Colon (tissue), 2 donors: ENCODE measurements around the gene ATP7A.
A peak's percentile ranks its signal among the peaks of the same experiment; 100 is the strongest.
"Not testable (repeated sequence)": the region's sequence is repeated elsewhere in the genome, so short reads cannot be mapped to it uniquely, and the experiment has no call there.

Source experiments
- FAIRE-seq: peaks from 2 replicates; lab custom pipeline; 2012; peaks lifted over from hg19 to GRCh38; lab: Jason Lieb, UNC
- donor health status: control.
- donor health status: control.

The ATP7A gene

DNA sequence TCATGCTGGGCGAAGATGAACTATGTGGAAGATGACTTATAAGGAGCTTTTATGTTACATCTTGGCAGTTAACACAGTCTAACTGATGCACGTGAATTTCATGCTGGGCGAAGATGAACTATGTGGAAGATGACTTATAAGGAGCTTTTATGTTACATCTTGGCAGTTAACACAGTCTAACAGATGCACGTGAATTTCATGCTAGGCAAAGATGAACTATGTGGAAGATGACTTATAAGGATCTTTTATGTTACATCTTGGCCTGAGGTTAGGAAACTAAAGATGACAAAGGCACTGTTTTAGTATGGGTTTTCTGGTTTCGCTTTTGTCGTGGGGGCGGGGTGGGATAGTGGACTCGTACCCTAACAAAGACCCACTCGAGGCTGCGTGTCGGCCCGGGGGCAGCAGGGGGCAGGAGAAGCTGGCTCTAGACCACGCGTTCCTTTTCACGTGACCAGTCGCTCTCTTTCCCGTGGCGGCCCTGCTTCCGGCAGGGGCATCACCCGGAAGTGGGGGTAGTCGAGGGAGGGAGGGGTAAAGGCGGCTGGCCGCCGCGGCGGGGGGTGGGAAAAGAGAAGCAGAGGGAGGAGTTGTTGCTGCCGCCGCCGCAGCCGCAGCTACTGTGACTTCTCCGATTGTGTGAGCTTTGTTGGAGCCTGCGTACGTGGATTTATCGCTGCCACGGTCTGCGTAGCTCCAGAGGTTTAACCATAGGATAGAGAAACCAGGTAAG, at the start of gene ATP7A:
TSS of gene ATP7A (plus strand) at position 586 of the 733 bp plus-strand sequence. CDS start 60,949 bp downstream, outside the sequence.
- no peak for FAIRE-seq

DNA sequence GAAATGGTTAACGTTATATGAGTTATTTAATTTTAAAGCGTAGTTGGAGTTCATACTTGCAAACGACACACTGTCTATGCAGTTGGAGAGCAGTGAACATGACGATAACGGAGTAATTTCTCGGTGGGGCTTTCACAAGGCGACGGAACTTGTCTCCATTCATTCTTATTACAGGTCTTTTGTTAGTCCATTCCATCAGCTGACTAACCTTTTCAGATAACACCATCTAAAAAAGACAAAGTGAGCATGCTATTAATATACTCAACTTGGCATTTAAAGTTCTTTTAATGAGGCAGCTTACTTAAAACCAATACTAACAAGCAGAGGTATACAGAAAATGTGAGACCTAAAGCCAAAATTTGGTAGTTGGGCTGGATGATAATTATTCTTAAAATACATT, 35.1 kb upstream of the ATP7A start:
- no peak for FAIRE-seq

DNA sequence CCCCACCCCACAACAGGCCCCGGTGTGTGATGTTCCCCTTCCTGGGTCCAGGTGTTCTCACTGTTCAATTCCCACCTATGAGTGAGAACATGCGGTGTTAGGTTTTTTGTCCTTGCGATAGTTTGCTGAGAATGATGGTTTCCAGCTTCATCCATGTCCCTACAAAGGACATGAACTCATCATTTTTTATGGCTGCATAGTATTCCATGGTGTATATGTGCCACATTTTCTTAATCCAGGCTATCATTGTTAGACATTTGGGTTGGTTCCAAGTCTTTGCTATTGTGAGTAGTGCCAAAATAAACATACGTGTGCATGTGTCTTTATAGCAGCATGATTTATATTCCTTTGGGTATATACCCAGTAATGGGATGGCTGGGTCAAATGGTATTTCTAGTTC, 29.1 kb upstream of the ATP7A start:
- FAIRE-seq, result not testable (repeated sequence)

DNA sequence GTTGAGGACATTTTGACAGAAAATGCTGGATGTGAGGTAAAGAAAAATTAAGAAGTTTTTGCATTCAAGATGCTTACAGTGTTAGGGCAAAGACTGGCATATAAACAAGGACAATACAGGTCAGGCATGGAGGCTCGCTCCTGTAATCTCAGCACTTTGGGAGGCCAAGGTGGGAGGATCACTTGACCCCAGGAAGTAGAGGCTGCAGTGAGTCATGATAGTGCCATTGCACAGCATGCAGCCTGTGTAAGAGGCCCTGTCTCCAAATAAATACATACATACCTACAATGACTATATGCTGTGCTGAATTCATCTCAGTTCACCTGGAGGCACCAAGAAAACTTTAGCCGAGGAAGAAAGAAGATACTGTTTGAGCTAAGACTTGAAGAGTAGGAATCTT, 17.6 kb upstream of the ATP7A start:
- FAIRE-seq, result no peak

DNA sequence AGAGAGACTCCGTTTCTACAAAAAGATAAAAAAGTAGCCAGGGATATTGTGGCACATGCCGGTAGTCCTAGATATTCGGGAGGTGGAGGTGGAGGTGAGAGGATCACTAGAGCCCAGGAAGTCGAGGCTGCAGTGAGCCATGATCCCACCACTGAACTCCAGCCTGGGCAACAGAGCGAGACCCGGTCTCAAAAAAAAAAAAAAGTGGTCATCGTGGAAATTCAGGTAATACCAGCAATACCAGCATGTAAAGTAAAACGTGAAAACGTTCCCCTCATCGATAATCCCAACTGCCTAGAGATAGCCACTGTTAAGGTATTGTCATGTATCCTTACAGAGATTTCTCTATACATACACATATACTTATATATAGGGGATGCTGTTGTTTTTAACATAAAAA, 16.8 kb upstream of the ATP7A start:
- FAIRE-seq, result no peak

DNA sequence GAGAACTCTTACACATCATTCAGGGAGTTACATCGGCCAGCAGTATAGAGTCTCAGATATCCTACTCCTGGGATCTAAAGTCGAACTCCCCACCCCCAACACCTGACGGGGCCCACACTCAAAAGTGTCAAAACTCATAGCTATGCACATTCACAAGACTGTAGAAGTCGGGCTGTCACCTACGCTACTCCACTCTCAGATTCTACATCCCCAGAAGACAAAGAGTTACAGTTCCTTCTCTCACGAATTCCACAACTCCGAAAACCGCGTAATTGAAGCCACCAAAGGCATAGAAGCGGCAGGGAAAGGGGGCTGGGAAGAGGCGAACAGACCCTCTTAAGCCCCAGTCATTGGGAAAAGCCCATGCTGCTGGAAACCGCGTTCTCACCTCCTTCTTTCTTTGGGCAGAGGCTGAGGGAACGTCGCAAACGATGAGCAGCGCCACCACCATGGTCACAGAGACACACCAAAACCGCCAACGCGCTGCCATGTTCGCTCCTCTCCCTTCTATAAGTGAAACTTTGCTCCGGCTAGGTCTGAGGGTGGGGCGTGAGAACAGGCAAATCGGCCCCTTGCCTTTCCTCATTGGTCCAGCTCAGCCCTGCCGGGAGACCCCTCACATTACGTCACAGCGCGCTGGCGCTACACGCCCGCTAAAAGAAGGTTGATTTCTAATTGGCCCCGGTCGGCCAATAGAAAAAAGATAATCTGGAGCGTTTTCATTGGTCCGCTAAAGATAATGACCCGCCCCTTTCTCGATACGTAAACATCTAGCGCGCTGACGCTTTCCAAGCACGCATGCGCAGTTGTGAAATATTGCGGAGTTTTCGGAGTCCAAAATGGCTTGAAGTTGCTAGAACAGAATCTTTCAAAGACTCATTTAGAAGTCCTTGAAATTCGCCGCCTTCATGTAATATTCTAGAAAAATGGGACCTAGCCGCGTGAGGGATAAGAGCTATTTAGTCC, 15.3 kb upstream of the ATP7A start, which contains the start of gene MAGT1:
TSS of gene MAGT1 (minus strand) at position 515 of the 966 bp plus-strand sequence. CDS start at position 490, 25 bp downstream.
- FAIRE-seq, result peak; percentile 90

DNA sequence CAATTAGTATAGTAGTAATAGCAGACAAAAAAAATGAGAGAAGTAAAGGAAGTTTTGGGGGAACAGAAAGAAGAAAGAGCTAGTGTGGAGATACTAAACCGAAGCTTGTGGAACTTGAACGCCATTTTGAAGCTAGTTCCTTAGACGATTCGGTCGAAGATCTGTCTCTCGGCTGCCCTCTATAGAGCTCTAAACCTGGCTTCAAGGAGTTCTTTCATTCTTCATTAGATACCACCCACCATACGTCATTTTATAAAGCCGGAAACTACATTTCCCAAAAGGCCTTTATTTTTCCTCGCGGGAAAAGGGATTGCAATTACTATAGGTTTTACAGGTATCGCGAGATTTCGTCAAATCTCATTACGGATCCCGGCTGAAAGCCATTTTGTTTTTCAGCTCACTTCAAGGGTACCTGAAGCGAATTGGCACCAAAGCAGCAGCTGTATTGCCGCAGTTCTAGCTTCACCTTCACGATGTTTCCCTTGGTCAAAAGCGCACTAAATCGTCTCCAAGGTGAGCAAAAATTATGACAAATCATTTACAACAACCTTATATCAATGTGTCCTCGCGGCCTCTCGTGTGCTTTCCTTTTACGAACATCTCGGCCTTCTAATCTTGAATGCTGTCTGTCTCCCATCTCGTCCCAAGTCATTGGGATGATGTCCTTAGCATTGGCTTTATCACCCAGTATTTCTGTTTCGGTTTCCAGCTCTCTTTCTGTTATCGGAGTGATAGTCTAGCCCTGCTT, 11.2 kb upstream of the ATP7A start, which contains the start of gene COX7B:
TSS of gene COX7B (plus strand) at position 388 of the 748 bp plus-strand sequence. CDS start at position 474, 86 bp downstream.
- FAIRE-seq, result peak; percentile 80

DNA sequence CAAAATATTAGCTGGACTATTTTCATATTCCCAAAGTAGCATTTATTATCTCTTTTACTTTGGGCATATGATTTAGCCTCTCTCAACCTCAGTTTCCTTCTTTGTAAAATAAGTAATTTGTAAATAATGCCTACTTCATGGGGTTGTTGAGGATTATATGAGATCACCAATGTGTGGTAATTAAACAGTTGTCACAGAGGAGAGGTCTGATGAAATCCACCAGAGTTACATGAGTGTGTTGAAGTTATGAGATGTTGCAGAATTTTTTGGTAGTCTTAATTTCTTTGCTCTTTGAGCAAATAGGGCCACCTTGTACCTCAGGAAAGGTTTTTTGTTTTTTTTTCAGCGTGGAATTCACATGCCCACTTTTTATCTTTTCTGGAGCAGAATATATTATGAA, 9.8 kb upstream of the ATP7A start:
- FAIRE-seq, result no peak

DNA sequence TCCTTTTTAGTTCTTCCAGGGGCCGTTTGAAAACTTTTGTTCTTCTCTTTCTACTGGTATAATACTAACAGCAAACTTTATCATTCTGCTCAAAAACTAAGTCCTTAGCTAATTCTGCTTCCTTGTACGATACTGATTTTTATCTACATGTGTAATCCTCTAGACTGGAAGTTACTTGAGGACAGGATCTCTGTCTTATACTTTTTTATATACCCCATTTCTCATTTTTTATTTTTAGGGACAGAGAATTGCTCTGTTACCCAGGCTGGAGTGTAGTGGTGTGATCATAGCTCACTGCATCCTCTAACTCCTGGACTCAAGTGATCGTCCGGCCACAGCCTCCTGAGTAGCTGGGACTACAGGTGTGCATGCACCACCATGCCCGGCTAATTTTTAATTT, 9.0 kb upstream of the ATP7A start:
- FAIRE-seq, result no peak

DNA sequence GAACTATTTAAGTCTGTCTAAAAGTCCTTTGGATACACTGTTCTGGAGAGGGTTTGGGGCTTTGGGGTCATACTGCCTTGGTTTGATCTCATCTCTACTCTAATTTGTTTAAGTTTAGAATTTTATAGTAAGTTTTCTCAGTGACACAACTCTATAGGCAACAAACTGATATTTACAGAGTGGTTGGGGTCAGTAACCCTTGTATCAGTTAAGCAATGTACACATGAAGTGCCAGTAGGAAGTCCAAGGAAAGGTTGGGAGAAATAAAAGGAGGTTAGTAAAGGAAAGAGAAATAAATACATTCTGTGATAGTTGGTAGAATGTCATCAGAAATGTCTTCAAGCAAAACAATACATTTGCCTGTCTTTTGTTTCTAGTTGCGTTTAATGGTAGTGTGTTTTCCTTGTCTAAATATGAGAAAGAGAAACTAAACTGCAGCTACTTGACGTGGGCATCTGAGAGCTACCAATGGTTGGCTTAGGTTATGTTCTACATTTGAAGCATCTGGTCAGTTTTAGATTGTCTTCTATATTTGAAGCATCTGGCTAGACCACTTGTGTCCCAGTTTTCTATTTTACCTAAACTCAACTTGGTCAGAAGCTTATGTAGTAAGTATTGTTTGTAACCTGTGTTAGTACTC, 6.9 kb downstream of the ATP7A start:
- no peak for FAIRE-seq

DNA sequence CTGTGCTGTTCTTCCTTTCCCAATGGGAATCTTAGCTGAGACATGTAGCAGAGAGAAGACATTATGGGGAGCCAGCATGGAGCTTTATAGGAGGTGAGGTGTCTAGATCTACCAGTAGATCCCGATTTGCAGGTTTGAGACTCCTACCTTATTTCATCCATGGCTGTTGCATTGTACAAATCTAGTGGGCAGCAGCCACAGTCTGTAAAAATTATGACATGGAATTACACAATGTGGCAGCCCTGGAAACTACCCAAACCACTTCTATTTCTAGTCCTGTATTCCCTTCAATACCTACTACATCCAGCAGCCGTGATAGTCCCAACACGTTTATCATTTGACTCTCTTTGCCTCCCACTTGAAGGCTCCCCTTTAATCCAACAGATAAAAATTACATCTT, 8.1 kb downstream of the ATP7A start:
- no peak for FAIRE-seq

DNA sequence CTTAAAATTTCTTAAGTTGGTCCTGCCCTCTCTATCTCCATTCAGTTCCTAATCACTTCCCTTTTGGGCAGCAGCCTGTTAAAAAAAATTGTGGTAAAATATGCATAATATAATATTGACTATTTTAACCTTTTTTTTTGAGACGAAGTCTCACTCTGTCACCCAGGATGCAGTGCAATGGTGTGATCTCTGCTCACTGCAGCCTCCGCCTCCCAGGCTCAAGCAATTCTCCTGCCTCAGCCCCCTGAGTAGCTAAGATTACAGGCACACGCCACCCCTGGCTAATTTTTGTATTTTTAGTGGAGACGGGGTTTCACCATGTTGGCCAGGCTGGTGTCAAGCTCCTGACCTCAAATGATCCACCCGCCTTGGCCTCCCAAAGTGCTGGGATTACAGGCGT, 8.9 kb downstream of the ATP7A start:
- FAIRE-seq, result not testable (repeated sequence)

DNA sequence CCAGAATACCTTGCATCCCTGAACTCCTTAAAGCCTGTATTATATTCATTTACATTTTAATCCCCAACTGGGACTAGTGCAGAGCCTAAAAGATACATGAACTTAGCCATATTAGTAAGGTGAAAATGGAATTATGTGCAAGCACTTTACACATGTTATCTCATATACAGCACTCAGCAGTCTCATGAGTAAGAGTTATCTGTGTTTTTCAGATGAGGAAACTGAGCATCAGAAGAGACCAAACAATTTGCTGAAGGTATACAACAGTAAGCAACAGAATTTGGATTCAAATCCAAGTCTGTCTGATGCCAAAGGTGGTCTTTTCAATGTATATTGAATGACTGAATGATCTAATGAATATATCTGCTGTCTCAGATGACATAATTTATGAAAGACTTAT, 12.3 kb downstream of the ATP7A start:
- FAIRE-seq, result peak; percentile 36

DNA sequence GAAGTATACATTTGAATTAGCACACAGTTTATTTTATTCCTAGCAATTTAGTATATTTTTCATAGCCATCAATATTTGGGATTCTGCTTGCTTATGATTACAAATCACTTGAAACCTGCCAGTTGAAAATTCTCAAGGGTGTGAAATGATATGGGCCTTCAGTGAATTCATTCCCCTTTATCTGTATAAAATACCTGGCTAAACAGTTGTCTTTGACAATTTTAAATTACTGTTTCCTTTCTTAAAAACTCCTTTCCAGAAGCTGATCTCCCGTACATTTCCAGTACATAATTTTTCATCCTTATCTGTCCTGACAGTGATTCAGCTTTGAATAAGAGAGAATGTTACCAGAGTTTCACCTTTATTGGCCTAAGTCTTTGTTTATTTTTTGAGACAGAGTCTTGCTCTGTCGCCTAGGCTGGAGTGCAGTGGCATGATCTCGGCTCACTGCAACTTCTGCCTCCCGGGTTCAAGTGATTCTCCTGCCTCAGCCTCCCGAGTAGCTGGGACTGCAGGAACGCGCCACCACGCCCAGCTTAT, 13.9 kb downstream of the ATP7A start:
- FAIRE-seq, result no peak

DNA sequence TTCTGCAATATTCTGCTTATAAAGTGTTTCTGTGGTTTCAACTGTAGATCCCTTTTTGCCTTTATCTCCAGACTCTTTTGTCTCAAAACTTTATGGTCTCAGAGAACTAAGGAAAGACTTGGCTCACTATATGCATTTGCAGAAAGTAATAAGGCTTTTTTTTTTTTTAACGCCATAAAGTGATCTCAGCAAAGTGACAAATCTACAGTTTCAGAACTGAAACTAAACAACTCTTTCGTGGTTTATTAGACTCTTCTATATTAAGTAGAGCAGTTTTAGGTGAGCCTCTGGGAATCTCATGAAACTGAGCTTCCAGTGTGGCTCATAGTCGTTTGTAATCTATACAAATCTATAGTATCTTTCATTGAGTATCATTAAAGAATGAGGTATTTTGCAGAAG, 15.3 kb downstream of the ATP7A start:
- FAIRE-seq, result peak; percentile 49

DNA sequence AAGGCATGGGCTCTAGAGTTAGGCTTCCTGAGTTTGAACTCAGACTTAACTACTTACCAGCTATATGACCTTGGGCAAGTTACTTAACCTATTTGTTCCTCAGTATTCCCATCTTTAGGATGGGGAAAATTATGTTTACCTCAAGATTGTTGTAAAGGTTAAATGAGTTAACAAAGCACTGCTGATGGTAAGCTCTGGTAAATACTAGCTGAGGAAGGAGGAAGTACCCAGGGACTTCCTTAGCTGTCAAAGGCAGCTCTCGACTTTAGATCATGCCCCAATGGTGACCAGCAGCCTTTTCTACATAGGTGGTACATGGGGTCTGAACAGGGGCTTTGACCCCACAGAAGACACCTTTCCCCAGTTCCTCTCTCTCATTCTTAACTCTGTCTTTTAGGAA, 20.1 kb downstream of the ATP7A start:
- FAIRE-seq, result no peak

DNA sequence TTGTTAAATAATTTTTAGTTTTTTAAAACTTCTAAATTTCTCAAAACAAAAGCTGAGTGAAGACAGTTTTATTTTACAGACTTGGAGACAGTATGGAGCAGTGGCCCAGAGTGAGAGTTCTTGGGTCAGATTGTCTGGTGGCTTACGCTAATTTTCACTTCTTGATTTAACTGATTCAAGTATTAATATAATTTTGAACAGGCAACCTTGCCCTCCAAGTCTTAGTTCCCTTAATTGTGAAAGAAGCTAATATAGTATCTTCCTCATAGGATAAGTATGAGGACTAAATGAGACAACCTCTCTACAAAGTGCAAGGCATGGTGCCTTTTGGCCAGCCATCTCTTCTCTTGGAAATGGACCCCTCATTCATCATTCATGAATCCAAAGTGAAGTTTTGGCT, 25.4 kb downstream of the ATP7A start:
- FAIRE-seq, result no peak

DNA sequence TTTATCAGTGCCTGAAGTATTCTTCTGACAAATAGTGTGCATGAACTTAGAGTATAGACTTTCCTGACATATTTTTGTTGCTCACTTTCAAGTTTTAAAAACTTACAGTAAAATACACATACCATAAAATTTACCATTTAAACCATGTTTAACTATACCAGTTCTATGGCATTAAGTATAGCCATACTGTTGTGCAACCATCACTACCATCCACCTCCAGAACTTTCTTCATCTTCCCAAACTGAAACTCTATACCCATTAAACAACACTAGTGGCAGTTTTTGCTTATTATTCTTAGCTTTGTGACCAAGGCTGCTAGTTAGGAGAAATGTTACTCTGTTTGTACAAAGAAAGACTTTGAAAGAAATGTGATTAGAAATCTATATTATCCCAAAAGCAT, 25.8 kb downstream of the ATP7A start:
- no peak for FAIRE-seq

DNA sequence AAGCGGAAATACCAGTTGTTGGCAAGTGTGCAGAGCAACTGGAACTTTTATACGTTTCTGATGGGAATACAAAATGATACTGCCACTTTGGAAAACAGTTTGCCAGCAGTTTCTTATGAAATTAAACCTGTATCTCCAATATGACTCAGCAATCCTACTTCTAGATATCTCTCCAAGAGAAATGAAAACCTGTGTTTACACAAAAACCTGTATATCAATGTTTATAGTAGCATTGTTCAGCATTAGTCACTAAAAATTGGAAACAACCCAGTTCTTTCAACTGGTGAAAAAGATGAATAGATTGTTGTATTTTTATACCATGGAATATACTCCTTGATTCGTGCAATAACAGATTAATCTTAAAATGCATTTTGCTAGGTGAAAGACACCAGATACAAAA, 26.8 kb downstream of the ATP7A start:
- FAIRE-seq, result peak; percentile 38

DNA sequence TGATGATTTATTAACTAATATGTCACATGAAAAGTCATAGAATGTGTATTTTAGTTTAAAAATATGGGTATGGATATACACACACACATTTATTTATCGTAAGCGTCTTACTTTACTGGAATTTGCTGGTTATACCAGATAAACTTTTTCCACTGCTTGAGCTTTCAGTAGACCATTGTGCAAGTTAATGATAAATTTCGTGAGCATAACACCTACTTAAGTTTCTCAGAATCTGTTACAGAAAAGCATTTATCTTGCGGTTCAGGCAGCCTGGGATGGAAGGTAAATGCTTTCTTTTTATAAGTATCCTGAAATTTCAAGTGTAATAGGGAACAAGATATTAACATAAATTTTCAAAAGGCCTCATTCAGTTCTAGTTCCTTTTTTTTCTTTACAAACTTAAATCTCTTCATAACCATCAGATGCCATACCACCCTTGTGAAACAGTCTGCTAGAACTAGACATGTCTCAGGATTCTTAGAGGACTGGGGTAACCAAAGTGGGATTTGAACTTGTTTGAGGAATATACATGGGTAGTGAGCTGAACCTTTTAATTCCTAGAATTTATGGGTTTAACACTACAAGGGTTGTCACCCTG, 27.7 kb downstream of the ATP7A start:
- FAIRE-seq, result peak; percentile 88

DNA sequence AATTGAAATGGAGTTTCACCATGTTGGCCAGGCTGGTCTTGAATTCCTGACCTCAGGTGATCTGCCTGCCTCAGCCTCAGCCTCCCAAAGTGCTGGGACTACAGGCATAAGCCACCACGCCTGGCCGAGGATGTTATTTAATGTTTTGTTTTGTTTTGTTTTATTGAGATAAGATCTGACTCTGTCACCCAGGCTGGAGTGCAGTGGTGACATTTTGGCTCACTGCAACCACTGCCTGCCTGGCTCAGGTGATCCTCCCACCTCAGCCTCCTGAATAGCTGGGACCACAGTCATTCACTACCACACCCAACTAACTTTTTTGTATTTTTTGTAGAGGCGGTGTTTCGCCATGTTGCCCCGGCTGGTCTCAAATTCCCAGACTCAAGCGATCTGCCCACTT, 34.5 kb downstream of the ATP7A start:
- FAIRE-seq, result not testable (repeated sequence)
